AG04450 (cell line): ENCODE data around the gene IL1F10. TPM values are rescaled to one million over a fixed set of nuclear protein-coding genes. Genes with fewer than 3 reads are reported as not detected.
"Not testable (repeated sequence)": the region's sequence is repeated elsewhere in the genome, so short reads cannot be mapped to it uniquely, and the experiment has no call there.

Experiments used
- CTCF ChIA-PET: fragments of 300-600, 350-600 bp; formaldehyde crosslinking; extraction: SDS; loops from one replicate; lab custom pipeline; 2022; ENCODE audit warnings: antibody characterized with exemption, inconsistent platforms; lab: Charles Lee
- POLR2A ChIA-PET: fragments of 350-600 bp; formaldehyde crosslinking; extraction: SDS; loops from one replicate; lab custom pipeline; 2021; ENCODE audit warnings: antibody characterized with exemption, inconsistent platforms; lab: Yijun Ruan, JAX
- DNase-seq: peaks from one replicate; pipeline ENCODE4 v3.0.0-alpha.2; 2011; ENCODE audit warnings: low read depth, low spot score
- H3K27ac ChIP-seq: one replicate; pipeline ENCODE4 v1.5.1; 2012; ENCODE audit warnings: low read depth, low read length, control low read depth
- H3K27me3 ChIP-seq: one replicate; pipeline ENCODE4 v1.6.0; 2012; ENCODE audit warnings: low read length; ENCODE audit not compliant: control insufficient read depth, insufficient read depth
- H3K4me3 ChIP-seq: 2 replicates; pipeline ENCODE4 v1.5.1; 2011; ENCODE audit warnings: mild to moderate bottlenecking, low read depth, low read length, control low read depth
- H3K9me3 ChIP-seq: 2 replicates; pipeline ENCODE4 v1.5.1; 2012; ENCODE audit warnings: low read length; ENCODE audit not compliant: control insufficient read depth, insufficient read depth
- CTCF ChIP-seq: IDR thresholded peaks from 2 replicates; pipeline ENCODE4 v1.5.1; 2011; ENCODE audit warnings: low read depth, low read length, control low read depth, inconsistent platforms
- polyA plus RNA-seq: library from polyadenylated mRNA; depleted of rRNA; stranded (reverse); fragments of >200 nt; gene quantifications from 2 replicates; pipeline ENCODE4 v1.2.3, GENCODE V29; 2011

The IL1F10 gene
- polyA plus RNA-seq, 1 experiment = not detected

- Histone ChIP-seq H3K4me3 (no peak overlapping the region), H3K9me3 (no peaks in the 10 kb centered on the region), H3K27me3 (peaks cover 3% of the 10 kb centered on the region), H3K27ac (no peak overlapping the region)
- no peak for TF ChIP-seq CTCF
- DNase-seq = no peak
- ChIA-PET CTCF (no interaction called here), POLR2A (no interaction called here)
Observed at GRCh38 chr2:113091231-113091896, 23.6 kb downstream of the IL1F10 start.

GRCh38 chr2:113092864-113093612, 25.3 kb downstream of the IL1F10 start:
- DNase-seq = no peak
- ChIA-PET CTCF (interaction anchor here (0.9 to 1.0 kb wide), 2 partner anchors 13 to 45 kb away, joined by 3 read pairs; no protein-coding TSS in a partner anchor), POLR2A (no interaction called here)
- no peak for TF ChIP-seq CTCF
- Histone ChIP-seq H3K4me3 (no peak overlapping the region), H3K27ac (no peak overlapping the region), H3K9me3 (no peaks in the 10 kb centered on the region), H3K27me3 (peaks cover 3% of the 10 kb centered on the region)

- Histone ChIP-seq H3K4me3 (no peak overlapping the region), H3K27ac (no peak overlapping the region), H3K27me3 (peaks cover 3% of the 10 kb centered on the region), H3K9me3 (no peaks in the 10 kb centered on the region)
- DNase-seq = no peak
- TF ChIP-seq CTCF = no peak
- CTCF ChIA-PET = interaction anchor here (1.0 kb wide), 1 partner anchor 45 kb away, joined by 3 read pairs; no protein-coding TSS in a partner anchor
- POLR2A ChIA-PET = no interaction called here
Observed at GRCh38 chr2:113093613-113093977, 25.8 kb downstream of the IL1F10 start.

- CTCF ChIA-PET, H3K27me3 ChIP-seq, H3K9me3 ChIP-seq, DNase-seq, POLR2A ChIA-PET, H3K27ac ChIP-seq, H3K4me3 ChIP-seq: not testable (repeated sequence)
Observed at GRCh38 chr2:113096306-113096705, 28.5 kb downstream of the IL1F10 start.

- DNase-seq, POLR2A ChIA-PET, H3K27me3 ChIP-seq, CTCF ChIA-PET, H3K27ac ChIP-seq, H3K9me3 ChIP-seq, H3K4me3 ChIP-seq: not testable (repeated sequence)
Observed at GRCh38 chr2:113096842-113097618, 29.3 kb downstream of the IL1F10 start.
